Esophagus squamous epithelium (tissue), 4 donors: ENCODE data around the gene SLC8A2.

Experiments used
- CTCF ChIP-seq, 6 experiments: fragments of 450-650 bp in 4 of 6; fragments of 200-600 bp in 2 of 6; sonication (generic) in 2 of 6; IDR thresholded peaks; one replicate each; pipeline ENCODE4 v1.5.1; 2016 to 2019; ENCODE audit warnings: antibody characterized with exemption in 6 of 6, mild to moderate bottlenecking in 4 of 6, moderate library complexity in 4 of 6
- POLR2A ChIP-seq, 4 donors: fragments of 450-650 bp; IDR thresholded peaks; one replicate each; pipeline ENCODE4 v1.6.1; 2017; ENCODE audit warnings: antibody characterized with exemption in 4 of 4, mild to moderate bottlenecking in 4 of 4, moderate library complexity in 3 of 4

- TF ChIP-seq CTCF (IDR thresholded peaks at IDR 0.05) (no peak), POLR2A (IDR thresholded peaks at IDR 0.05) (no peak)
These were observed 4.8 kb upstream of the SLC8A2 start for GRCh38 chr19:47476438-47476972.
